ENCODE data around the gene CASTOR2.
"Not testable (repeated sequence)": the region's sequence is repeated elsewhere in the genome, so short reads cannot be mapped to it uniquely, and the experiment has no call there.

CASTOR2 gene

GRCh38 chr7:74994869-74995543 is 30.5 kb downstream of the CASTOR2 start:
- DNase-seq (ENCODE audit: low spot score), result not testable (repeated sequence)

GRCh38 chr7:74996361-74996760 is 31.9 kb downstream of the CASTOR2 start:
- DNase-seq (ENCODE audit: low spot score), result not testable (repeated sequence)

- DNase-seq (ENCODE audit: low spot score), result not testable (repeated sequence)
Measured at GRCh38 chr7:74997811-74998210, 33.3 kb downstream of the CASTOR2 start.

- DNase-seq (ENCODE audit: low spot score), result not testable (repeated sequence)
Measured at GRCh38 chr7:75001356-75001755, 36.9 kb downstream of the CASTOR2 start.

- DNase-seq (ENCODE audit: low spot score), result no peak
Measured at GRCh38 chr7:75010036-75010435, 45.5 kb downstream of the CASTOR2 start.

GRCh38 chr7:75017832-75018231 is 53.3 kb downstream of the CASTOR2 start:
- DNase-seq (ENCODE audit: low spot score), result no peak

- DNase-seq (ENCODE audit: low spot score), result no peak
Measured at GRCh38 chr7:75018570-75019364, 54.3 kb downstream of the CASTOR2 start.

GRCh38 chr7:75019800-75020199 is 55.3 kb downstream of the CASTOR2 start:
- DNase-seq (ENCODE audit: low spot score), result no peak

- DNase-seq (ENCODE audit: low spot score), result no peak
Measured at GRCh38 chr7:75024922-75025321, 60.4 kb downstream of the CASTOR2 start.

GRCh38 chr7:75028299-75028698 is 63.8 kb downstream of the CASTOR2 start:
- DNase-seq (ENCODE audit: low spot score), result no peak

GRCh38 chr7:75033064-75033463 is 68.6 kb downstream of the CASTOR2 start:
- no peak for DNase-seq (ENCODE audit: low spot score)

GRCh38 chr7:75033826-75034225 is 69.3 kb downstream of the CASTOR2 start:
- DNase-seq (ENCODE audit: low spot score), result no peak

- DNase-seq (ENCODE audit: low spot score), result no peak
Measured at GRCh38 chr7:75038508-75038907, 74.0 kb downstream of the CASTOR2 start.

- DNase-seq (ENCODE audit: low spot score), result no peak
Measured at GRCh38 chr7:75039166-75039565, 74.7 kb downstream of the CASTOR2 start.

- no peak for DNase-seq (ENCODE audit: low spot score)
Measured at GRCh38 chr7:75039709-75040108, 75.2 kb downstream of the CASTOR2 start.

- no peak for DNase-seq (ENCODE audit: low spot score)
Measured at GRCh38 chr7:75040512-75040911, 76.0 kb downstream of the CASTOR2 start.

GRCh38 chr7:75042286-75042685 is 77.8 kb downstream of the CASTOR2 start:
- no peak for DNase-seq (ENCODE audit: low spot score)

GRCh38 chr7:75042831-75043703 is 78.6 kb downstream of the CASTOR2 start:
- DNase-seq (ENCODE audit: low spot score), result no peak

- DNase-seq (ENCODE audit: low spot score), result no peak
Measured at GRCh38 chr7:75045881-75046280, 81.4 kb downstream of the CASTOR2 start.

- DNase-seq (ENCODE audit: low spot score), result no peak
Measured at GRCh38 chr7:75048435-75049379, 84.2 kb downstream of the CASTOR2 start.

GRCh38 chr7:75049817-75050216 is 85.3 kb downstream of the CASTOR2 start:
- DNase-seq (ENCODE audit: low spot score), result no peak

Data from putamen (tissue), 1 donor.